Chondrocyte (in vitro differentiated cells): ENCODE data around the gene PPP2R5D. TPM values are rescaled to one million over a fixed set of nuclear protein-coding genes. Genes with fewer than 3 reads are reported as not detected.

Experiments
- DNase-seq: peaks from one replicate; pipeline ENCODE4 v3.0.0; 2021; ENCODE audit warnings: mixed read lengths, low spot score
- H3K27ac Mint-ChIP-seq: one replicate; pipeline ENCODE4 v1.8.0; 2021; ENCODE audit warnings: mild to moderate bottlenecking, moderate library complexity, mixed read lengths; ENCODE audit not compliant: unreplicated experiment
- H3K27me3 Mint-ChIP-seq: 2 replicates; pipeline ENCODE4 v1.8.0; 2021; ENCODE audit warnings: low read depth, mixed read lengths
- H3K36me3 Mint-ChIP-seq: 2 replicates; pipeline ENCODE4 v1.8.0; 2021; ENCODE audit warnings: low read depth, mixed read lengths
- H3K4me1 Mint-ChIP-seq: 2 replicates; pipeline ENCODE4 v1.8.0; 2021; ENCODE audit warnings: low read depth, mild to moderate bottlenecking, mixed read lengths
- H3K4me3 Mint-ChIP-seq: one replicate; pipeline ENCODE4 v1.8.0; 2021; ENCODE audit warnings: mild to moderate bottlenecking, moderate library complexity, mixed read lengths; ENCODE audit not compliant: unreplicated experiment
- H3K9me3 Mint-ChIP-seq: 2 replicates; pipeline ENCODE4 v1.8.0; 2021; ENCODE audit warnings: low read depth, mixed read lengths
- total RNA-seq: library from RNA; stranded (reverse); gene quantifications from 3 replicates; pipeline ENCODE4 v1.2.1, GENCODE V29; 2021
- TF ChIP-seq, protein P1 (sequence below): fragments of 200-600 bp; sonication (generic); IDR thresholded peaks from 2 replicates; pipeline ENCODE4 v1.5.0; 2021; ENCODE audit warnings: antibody characterized with exemption, mild to moderate bottlenecking, moderate library complexity

PPP2R5D gene
- total RNA-seq, 1 donor from 2014 or later: 39.3 TPM

GRCh38 chr6:42962096-42962495, 22.3 kb upstream of the PPP2R5D start:
- TF ChIP-seq, protein P1, sequence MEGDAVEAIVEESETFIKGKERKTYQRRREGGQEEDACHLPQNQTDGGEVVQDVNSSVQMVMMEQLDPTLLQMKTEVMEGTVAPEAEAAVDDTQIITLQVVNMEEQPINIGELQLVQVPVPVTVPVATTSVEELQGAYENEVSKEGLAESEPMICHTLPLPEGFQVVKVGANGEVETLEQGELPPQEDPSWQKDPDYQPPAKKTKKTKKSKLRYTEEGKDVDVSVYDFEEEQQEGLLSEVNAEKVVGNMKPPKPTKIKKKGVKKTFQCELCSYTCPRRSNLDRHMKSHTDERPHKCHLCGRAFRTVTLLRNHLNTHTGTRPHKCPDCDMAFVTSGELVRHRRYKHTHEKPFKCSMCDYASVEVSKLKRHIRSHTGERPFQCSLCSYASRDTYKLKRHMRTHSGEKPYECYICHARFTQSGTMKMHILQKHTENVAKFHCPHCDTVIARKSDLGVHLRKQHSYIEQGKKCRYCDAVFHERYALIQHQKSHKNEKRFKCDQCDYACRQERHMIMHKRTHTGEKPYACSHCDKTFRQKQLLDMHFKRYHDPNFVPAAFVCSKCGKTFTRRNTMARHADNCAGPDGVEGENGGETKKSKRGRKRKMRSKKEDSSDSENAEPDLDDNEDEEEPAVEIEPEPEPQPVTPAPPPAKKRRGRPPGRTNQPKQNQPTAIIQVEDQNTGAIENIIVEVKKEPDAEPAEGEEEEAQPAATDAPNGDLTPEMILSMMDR: no peak
- Mint-ChIP-seq H3K4me3 (no peak overlapping the region), H3K36me3 (peaks cover 6% of the 10 kb centered on the region), H3K9me3 (no peaks in the 10 kb centered on the region), H3K4me1 (peaks cover 19% of the 10 kb centered on the region), H3K27ac (no peak overlapping the region), H3K27me3 (no peaks in the 10 kb centered on the region)
- no peak for DNase-seq

- H3K27ac Mint-ChIP-seq: no peak overlapping the region
- TF ChIP-seq, protein P1: no peak
- DNase-seq: no peak
- no peaks in the 10 kb centered on the region for H3K27me3 Mint-ChIP-seq
- H3K9me3 Mint-ChIP-seq: no peaks in the 10 kb centered on the region
- H3K4me3 Mint-ChIP-seq: no peak overlapping the region
- H3K36me3 Mint-ChIP-seq: peaks cover 8% of the 10 kb centered on the region
- H3K4me1 Mint-ChIP-seq: peaks cover 19% of the 10 kb centered on the region
Measured at GRCh38 chr6:42962502-42963178, 21.7 kb upstream of the PPP2R5D start.

GRCh38 chr6:42963179-42963854, 21.1 kb upstream of the PPP2R5D start:
- TF ChIP-seq, protein P1: no peak
- Mint-ChIP-seq H3K27ac (no peak overlapping the region), H3K4me1 (peaks cover 19% of the 10 kb centered on the region), H3K4me3 (no peak overlapping the region), H3K9me3 (no peaks in the 10 kb centered on the region), H3K27me3 (no peaks in the 10 kb centered on the region), H3K36me3 (peaks cover 11% of the 10 kb centered on the region)
- no peak for DNase-seq

DNA sequence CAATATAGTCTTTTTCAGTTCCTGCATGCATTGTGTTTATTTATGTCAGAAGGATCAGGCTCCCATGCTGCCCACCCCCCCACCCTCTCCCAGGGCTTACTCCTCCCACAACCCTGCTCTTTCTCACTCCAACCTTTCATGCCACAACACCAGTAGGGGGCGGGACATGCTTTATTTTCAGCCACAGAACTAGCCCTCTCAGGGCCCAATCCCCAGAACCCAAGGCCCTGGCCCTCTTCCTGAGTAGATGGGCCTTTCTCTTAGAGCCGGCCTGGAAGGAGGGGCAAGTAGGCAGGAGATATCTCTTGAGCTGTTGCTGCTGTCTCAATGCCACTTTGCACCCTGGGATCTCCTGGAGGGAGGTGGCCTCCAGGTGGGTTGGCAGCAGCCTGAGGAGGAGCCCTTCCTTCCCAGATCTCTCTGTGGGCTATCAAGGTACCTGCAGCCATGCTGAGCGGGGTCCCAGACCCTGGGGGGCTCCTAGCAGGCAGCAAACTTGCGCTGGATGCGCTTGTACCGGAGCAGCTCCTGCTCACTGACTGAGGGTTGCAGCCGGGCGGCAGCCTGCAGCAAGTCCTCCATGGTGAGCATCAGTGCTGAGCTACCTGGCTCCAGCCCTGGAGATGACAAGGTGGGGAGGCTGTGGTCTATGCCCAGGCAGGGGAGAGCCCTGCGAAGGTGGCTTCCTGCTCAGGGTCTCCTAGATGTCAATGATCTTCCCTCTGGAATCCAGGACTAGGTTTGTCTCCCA, 20.3 kb upstream of the PPP2R5D start:
- Mint-ChIP-seq H3K36me3 (peaks cover 11% of the 10 kb centered on the region), H3K4me1 (peaks cover 19% of the 10 kb centered on the region), H3K9me3 (no peaks in the 10 kb centered on the region), H3K27me3 (no peaks in the 10 kb centered on the region), H3K4me3 (no peak overlapping the region), H3K27ac (no peak overlapping the region)
- DNase-seq: no peak
- TF ChIP-seq, protein P1: peak; percentile 64

GRCh38 chr6:42966571-42966970, 17.8 kb upstream of the PPP2R5D start:
- H3K36me3 Mint-ChIP-seq: peaks cover 11% of the 10 kb centered on the region
- no peaks in the 10 kb centered on the region for H3K27me3 Mint-ChIP-seq
- H3K4me1 Mint-ChIP-seq: peaks cover 7% of the 10 kb centered on the region
- H3K27ac Mint-ChIP-seq: no peak overlapping the region
- no peaks in the 10 kb centered on the region for H3K9me3 Mint-ChIP-seq
- no peak for DNase-seq
- TF ChIP-seq, protein P1: no peak
- H3K4me3 Mint-ChIP-seq: no peak overlapping the region
